ENCODE data around the gene TCERG1. TPM values are rescaled to one million over a fixed set of nuclear protein-coding genes. Genes with fewer than 3 reads are reported as not detected.
A peak's percentile ranks its signal among the peaks of the same experiment; 100 is the strongest.

TCERG1 gene
- total and polyA plus RNA-seq, 9 of the 15 experiments (the other 6 are each of a cell fraction or from before 2014, with no cell fraction given) = 50.3 to 148 (median 119) TPM

DNA sequence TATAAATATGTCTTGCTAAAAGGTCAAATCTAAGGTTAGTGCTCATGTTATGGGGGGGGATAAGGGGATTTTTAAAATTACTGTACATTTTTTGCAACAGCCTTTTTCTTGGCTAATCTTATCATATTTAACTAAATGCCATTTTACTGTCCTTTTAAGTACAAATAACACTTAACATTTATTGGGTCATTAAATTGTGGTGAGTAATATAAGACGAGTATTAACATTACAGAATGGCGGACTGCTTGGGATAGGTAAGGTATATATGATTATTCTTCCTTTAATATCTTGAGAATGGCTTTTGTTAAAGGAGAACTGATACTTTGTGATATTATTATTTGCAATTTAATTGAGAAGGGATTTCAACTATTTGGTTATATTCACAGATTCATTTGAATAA, 35.6 kb downstream of the TCERG1 start (continued):
- no peak for TF ChIP-seq CLOCK (CRISPR knock-in tag; IDR thresholded peaks at IDR 0.05; ENCODE audit: borderline replicate concordance)
- TF ChIP-seq KLF6 (CRISPR knock-in tag; IDR thresholded peaks at IDR 0.05; ENCODE audit: borderline replicate concordance) = no peak

DNA sequence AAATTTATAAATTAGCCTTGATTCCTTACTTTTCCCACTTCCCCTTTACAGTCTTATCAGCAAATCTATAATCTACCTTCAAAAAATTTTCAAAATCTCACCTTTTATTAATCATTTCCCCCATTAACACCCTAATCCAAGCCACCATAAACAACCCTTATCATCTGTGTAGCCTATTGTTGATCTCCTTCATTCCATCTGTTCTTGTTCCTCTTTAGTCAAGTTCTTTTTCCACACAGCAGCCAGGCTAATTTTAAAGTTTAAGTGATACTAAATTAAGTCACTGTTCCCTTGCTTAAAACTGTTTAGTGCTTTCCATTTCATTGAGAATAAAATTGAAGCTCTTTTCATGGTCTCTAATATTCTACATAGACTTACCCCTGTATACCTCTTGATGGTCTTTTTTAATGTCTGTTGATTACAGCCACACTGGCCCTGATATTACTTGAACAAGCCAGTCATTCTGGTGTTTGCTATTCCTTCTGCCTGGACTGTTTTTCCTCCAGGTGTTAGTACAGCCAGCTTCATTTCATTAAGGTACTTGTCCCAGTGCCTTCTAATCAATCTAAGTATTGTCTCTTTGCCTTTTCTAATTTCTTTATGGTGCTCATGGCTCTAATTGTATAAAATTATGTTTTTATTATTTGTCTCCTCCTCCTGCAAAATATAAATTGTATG, 37.7 kb downstream of the TCERG1 start:
- H3K27ac ChIP-seq (ENCODE audit: extremely low read depth, low read depth, low read length) = no peak overlapping the region
- no peaks in the 10 kb centered on the region for H3K27me3 ChIP-seq (ENCODE audit: control insufficient read depth in 2 of 2, insufficient read depth in 2 of 2, low read length in 2 of 2)
- intact Hi-C loops (cut with micrococcal nuclease) (no loop called here), in situ Hi-C loops (cut with MboI) (no loop called here)
- DNase-seq (ENCODE audit: extremely low read depth in 1 of 4, low spot score in 3 of 4) (no peak), ATAC-seq (no peak), FAIRE-seq (peak; percentile 26)
- no peaks in the 10 kb centered on the region for H3K79me2 ChIP-seq (ENCODE audit: control insufficient read depth, insufficient read depth, low read length)
- no peaks in the 10 kb centered on the region for H4K20me1 ChIP-seq (replicated peaks; ENCODE audit: control insufficient read depth, insufficient read depth, low read length)
- H3K4me1 ChIP-seq (replicated peaks in 1 of 2; ENCODE audit: control insufficient read depth in 2 of 2, insufficient read depth in 2 of 2, low read length in 2 of 2) = no peaks in the 10 kb centered on the region
- ChIA-PET CTCF (ENCODE audit: low intra/inter-chr PET ratio) (no interaction called here), POLR2A (no interaction called here)
- BruUV-seq (replicated peaks) = no TSS peak
- H3K4me2 ChIP-seq (ENCODE audit: insufficient read depth, low read length) = no peak overlapping the region
- H3K9me1 ChIP-seq (ENCODE audit: control insufficient read depth, insufficient read depth, low read length) = no peaks in the 10 kb centered on the region
- peaks cover 87% of the 10 kb centered on the region for H3K36me3 ChIP-seq (ENCODE audit: control insufficient read depth, insufficient read depth, low read length)
- H3K4me3 ChIP-seq = no peak overlapping the region
- H3K9ac ChIP-seq (ENCODE audit: insufficient read depth in 1 of 2, low read depth in 2 of 2, low read length in 2 of 2) = no peak overlapping the region
- H3K9me3 ChIP-seq (replicated peaks; ENCODE audit: control insufficient read depth, insufficient read depth, low read depth, low read length) = no peaks in the 10 kb centered on the region
- H2AFZ ChIP-seq (ENCODE audit: low read depth, low read length) = no peak overlapping the region
- TF ChIP-seq, protein P1, sequence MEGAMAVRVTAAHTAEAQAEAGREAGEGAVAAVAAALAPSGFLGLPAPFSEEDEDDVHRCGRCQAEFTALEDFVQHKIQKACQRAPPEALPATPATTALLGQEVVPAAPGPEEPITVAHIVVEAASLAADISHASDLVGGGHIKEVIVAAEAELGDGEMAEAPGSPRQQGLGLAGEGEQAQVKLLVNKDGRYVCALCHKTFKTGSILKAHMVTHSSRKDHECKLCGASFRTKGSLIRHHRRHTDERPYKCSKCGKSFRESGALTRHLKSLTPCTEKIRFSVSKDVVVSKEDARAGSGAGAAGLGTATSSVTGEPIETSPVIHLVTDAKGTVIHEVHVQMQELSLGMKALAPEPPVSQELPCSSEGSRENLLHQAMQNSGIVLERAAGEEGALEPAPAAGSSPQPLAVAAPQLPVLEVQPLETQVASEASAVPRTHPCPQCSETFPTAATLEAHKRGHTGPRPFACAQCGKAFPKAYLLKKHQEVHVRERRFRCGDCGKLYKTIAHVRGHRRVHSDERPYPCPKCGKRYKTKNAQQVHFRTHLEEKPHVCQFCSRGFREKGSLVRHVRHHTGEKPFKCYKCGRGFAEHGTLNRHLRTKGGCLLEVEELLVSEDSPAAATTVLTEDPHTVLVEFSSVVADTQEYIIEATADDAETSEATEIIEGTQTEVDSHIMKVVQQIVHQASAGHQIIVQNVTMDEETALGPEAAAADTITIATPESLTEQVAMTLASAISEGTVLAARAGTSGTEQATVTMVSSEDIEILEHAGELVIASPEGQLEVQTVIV (CRISPR knock-in tag; IDR thresholded peaks at IDR 0.05; ENCODE audit: borderline replicate concordance) = no peak
- TF ChIP-seq CBFB (CRISPR knock-in tag; IDR thresholded peaks at IDR 0.05) = no peak
- no peak for TF ChIP-seq HDAC3 (IDR thresholded peaks at IDR 0.05; ENCODE audit: borderline replicate concordance, partially characterized antibody)
- TF ChIP-seq ZNF316 (IDR thresholded peaks at IDR 0.05) = 0 out of 2 replicates have a peak, but pooled peaks have one; percentile 3
